CD4-positive, alpha-beta T cell (primary cell): ENCODE data around the gene UCHL5. TPM values are rescaled to one million over a fixed set of nuclear protein-coding genes. Genes with fewer than 3 reads are reported as not detected.
A peak's percentile ranks its signal among the peaks of the same experiment; 100 is the strongest.

Experiments used
- ATAC-seq: fragments of 200-7000 bp; cut with Tn5 transposase; one replicate; pipeline ENCODE4 v1.10.0; 2022; ENCODE audit warnings: mild to moderate bottlenecking; ENCODE audit not compliant: poor library complexity
- CTCF ChIA-PET: fragments of 350-600 bp; sonication (Branson Sonifier 250); formaldehyde crosslinking; loops from one replicate; lab custom pipeline; 2021; ENCODE audit warnings: antibody characterized with exemption, inconsistent platforms; lab: Charles Lee
- POLR2A ChIA-PET: fragments of 350-600 bp; sonication (Branson Sonifier 250); formaldehyde crosslinking; loops from one replicate; lab custom pipeline; 2021; ENCODE audit warnings: antibody characterized with exemption, inconsistent platforms; lab: Charles Lee
- DNase-seq, 14 experiments: peaks; one replicate each; pipeline ENCODE4 v3.0.0-alpha.2; 2013 to 2020; ENCODE audit warnings: mixed read lengths in 2 of 14
- H3K27ac ChIP-seq, 2 donors: one replicate each; pipeline versions ENCODE4 v1.5.1 to v1.7.0; 2013; ENCODE audit warnings: low read length in 2 of 2, low read depth in 1 of 2, mild to moderate bottlenecking in 1 of 2
- H3K27me3 ChIP-seq, 2 experiments: 1 replicate in 1 of 2; 2 replicates in 1 of 2; pipeline versions ENCODE4 v1.6.1 to v1.7.0; 2013; ENCODE audit warnings: low read length in 2 of 2, control low read depth in 1 of 2, mild to moderate bottlenecking in 1 of 2, moderate library complexity in 1 of 2; ENCODE audit not compliant: insufficient read depth in 2 of 2, control insufficient read depth in 1 of 2
- H3K36me3 ChIP-seq: one replicate; pipeline ENCODE4 v1.6.1; 2013; ENCODE audit warnings: low read length, control low read depth; ENCODE audit not compliant: insufficient read depth
- H3K4me1 ChIP-seq: one replicate; pipeline ENCODE4 v1.6.1; 2013; ENCODE audit warnings: low read length, control low read depth; ENCODE audit not compliant: insufficient read depth
- H3K4me3 ChIP-seq: one replicate; pipeline ENCODE4 v1.5.1; 2013; ENCODE audit warnings: mild to moderate bottlenecking, low read length, moderate library complexity
- H3K9me3 ChIP-seq, 2 experiments: 1 replicate in 1 of 2; 2 replicates in 1 of 2; pipeline versions ENCODE4 v1.6.1 to v1.7.0; 2013; ENCODE audit warnings: low read length in 2 of 2, mild to moderate bottlenecking in 2 of 2, control low read depth in 1 of 2, moderate library complexity in 1 of 2; ENCODE audit not compliant: control insufficient read depth in 1 of 2, insufficient read depth in 1 of 2
- H3K27ac Mint-ChIP-seq: one replicate; pipeline ENCODE4 v1.8.0; 2020; ENCODE audit warnings: mixed read lengths
- H3K27me3 Mint-ChIP-seq: one replicate; pipeline ENCODE4 v1.8.0; 2021; ENCODE audit warnings: mixed read lengths
- H3K36me3 Mint-ChIP-seq: one replicate; pipeline ENCODE4 v1.8.0; 2021; ENCODE audit warnings: low read depth, mixed read lengths
- H3K4me1 Mint-ChIP-seq: one replicate; pipeline ENCODE4 v1.8.0; 2021; ENCODE audit warnings: low read depth, mixed read lengths
- H3K4me3 Mint-ChIP-seq: one replicate; pipeline ENCODE4 v1.8.0; 2020; ENCODE audit warnings: mild to moderate bottlenecking, mixed read lengths
- H3K9me3 Mint-ChIP-seq: one replicate; pipeline ENCODE4 v1.8.0; 2020; ENCODE audit warnings: mixed read lengths
- intact Hi-C, 2 experiments: fragments of 100-400 bp; cut with DNase I in 1 of 2; cut with micrococcal nuclease in 1 of 2; formaldehyde crosslinking; loops; one replicate each; pipeline versions ENCODE4 v1.15.1 to v1.9.0; 2023 to 2025; cut with DNase I, micrococcal nuclease
- total RNA-seq, 174 experiments: library from RNA in 2 of 174; stranded (reverse) in 2 of 174; gene quantifications; one replicate each; pipeline ENCODE4 v1.2.3 and lab custom pipeline; 2021 to 2026
- TF ChIP-seq, protein P1 (sequence below): fragments of 200-600 bp; IDR thresholded peaks from one replicate; pipeline ENCODE4 v1.8.0; 2022; ENCODE audit warnings: antibody characterized with exemption, mild to moderate bottlenecking

UCHL5 gene
- total RNA-seq, 2 experiments from 2014 or later = 16.4 to 19.2 TPM

DNA sequence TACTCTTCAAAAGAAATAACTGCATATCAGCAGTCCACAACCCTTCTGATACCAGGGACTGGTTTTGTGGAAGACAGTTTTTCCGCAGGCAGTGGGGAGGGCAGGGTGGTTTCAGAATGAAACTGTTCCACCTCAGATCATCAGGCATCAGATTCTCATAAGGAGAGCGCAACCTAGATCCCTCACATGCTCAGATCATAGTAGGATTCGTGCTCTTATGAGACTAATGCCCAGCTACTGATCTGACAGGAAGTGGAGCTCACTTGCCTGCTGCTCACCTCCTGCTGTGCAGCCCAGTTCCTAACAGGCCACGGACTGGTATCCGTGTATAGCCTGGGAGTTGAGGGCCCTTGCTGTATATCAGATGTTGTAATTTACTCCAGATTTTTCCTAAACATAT lies 11.8 kb upstream of the UCHL5 start:
- peak overlapping the region; percentile 68 for H3K27ac Mint-ChIP-seq
- CTCF ChIA-PET = interaction anchor here (1.1 to 2.5 kb wide), 3 partner anchors 10 to 51 kb away, joined by 3 to 14 read pairs (median 5); partner anchors contain the start of genes CDC73, RO60 and UCHL5
- H3K4me1 Mint-ChIP-seq = peaks cover 51% of the 10 kb centered on the region
- ATAC-seq (peak; percentile 41), DNase-seq (peak in 5 of 14 experiments; percentile 3 to 36 (median 26))
- Histone ChIP-seq H3K36me3 (peaks cover 18% of the 10 kb centered on the region), H3K27ac (no peak overlapping the region), H3K4me1 (peaks cover 8% of the 10 kb centered on the region), H3K9me3 (no peaks in the 10 kb centered on the region), H3K27me3 (no peaks in the 10 kb centered on the region), H3K4me3 (no peak overlapping the region)
- H3K9me3 Mint-ChIP-seq = no peaks in the 10 kb centered on the region
- TF ChIP-seq, protein P1, sequence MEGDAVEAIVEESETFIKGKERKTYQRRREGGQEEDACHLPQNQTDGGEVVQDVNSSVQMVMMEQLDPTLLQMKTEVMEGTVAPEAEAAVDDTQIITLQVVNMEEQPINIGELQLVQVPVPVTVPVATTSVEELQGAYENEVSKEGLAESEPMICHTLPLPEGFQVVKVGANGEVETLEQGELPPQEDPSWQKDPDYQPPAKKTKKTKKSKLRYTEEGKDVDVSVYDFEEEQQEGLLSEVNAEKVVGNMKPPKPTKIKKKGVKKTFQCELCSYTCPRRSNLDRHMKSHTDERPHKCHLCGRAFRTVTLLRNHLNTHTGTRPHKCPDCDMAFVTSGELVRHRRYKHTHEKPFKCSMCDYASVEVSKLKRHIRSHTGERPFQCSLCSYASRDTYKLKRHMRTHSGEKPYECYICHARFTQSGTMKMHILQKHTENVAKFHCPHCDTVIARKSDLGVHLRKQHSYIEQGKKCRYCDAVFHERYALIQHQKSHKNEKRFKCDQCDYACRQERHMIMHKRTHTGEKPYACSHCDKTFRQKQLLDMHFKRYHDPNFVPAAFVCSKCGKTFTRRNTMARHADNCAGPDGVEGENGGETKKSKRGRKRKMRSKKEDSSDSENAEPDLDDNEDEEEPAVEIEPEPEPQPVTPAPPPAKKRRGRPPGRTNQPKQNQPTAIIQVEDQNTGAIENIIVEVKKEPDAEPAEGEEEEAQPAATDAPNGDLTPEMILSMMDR = no peak
- intact Hi-C loops = no loop called here
- H3K4me3 Mint-ChIP-seq = no peak overlapping the region
- POLR2A ChIA-PET = interaction anchor here (0.7 to 2.9 kb wide), 2 partner anchors 12 to 33 kb away, joined by 3 to 11 read pairs; partner anchors contain the start of genes RO60 and UCHL5
- H3K27me3 Mint-ChIP-seq = no peaks in the 10 kb centered on the region
- peaks cover 34% of the 10 kb centered on the region for H3K36me3 Mint-ChIP-seq

DNA sequence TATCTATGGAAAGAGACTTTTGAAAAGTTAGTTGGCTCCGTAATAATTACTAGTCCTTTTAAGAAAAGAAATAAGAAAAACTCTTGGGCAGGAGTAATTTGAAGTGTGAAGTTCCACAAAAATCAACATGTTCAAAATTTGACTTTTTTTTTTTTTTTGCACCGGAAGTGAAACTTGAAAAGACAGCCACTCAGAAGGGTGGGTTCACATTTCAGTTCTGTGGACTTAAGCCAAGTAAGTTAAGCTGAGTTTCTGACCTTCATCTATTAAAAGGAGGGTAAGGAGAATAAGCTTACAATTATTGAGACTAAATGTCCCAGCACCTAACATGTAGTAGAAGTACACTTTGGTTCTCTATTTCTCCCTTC lies 11.2 kb upstream of the UCHL5 start:
- peaks cover 51% of the 10 kb centered on the region for H3K4me1 Mint-ChIP-seq
- peaks cover 28% of the 10 kb centered on the region for H3K36me3 Mint-ChIP-seq
- H3K4me3 Mint-ChIP-seq = peak overlapping the region; percentile 32
- ATAC-seq (no peak), DNase-seq (peak in 3 of 14 experiments; percentile 15 to 21 (median 18))
- ChIA-PET CTCF (interaction anchor here (1.5 to 2.5 kb wide), 2 partner anchors 12 to 52 kb away, joined by 5 to 14 read pairs; partner anchors contain the start of genes CDC73, RO60 and UCHL5), POLR2A (interaction anchor here (0.6 to 2.9 kb wide), 3 partner anchors 12 to 34 kb away, joined by 3 to 11 read pairs (median 6); partner anchors contain the start of genes GLRX2, RO60 and UCHL5)
- Histone ChIP-seq H3K4me3 (no peak overlapping the region), H3K9me3 (no peaks in the 10 kb centered on the region), H3K4me1 (peaks cover 8% of the 10 kb centered on the region), H3K27ac (peak overlapping the region in 1 of 2 donors; percentile 19), H3K36me3 (peaks cover 18% of the 10 kb centered on the region), H3K27me3 (no peaks in the 10 kb centered on the region)
- no peaks in the 10 kb centered on the region for H3K27me3 Mint-ChIP-seq
- TF ChIP-seq, protein P1 = no peak
- peak overlapping the region; percentile 68 for H3K27ac Mint-ChIP-seq
- no peaks in the 10 kb centered on the region for H3K9me3 Mint-ChIP-seq
- intact Hi-C loops = no loop called here

DNA sequence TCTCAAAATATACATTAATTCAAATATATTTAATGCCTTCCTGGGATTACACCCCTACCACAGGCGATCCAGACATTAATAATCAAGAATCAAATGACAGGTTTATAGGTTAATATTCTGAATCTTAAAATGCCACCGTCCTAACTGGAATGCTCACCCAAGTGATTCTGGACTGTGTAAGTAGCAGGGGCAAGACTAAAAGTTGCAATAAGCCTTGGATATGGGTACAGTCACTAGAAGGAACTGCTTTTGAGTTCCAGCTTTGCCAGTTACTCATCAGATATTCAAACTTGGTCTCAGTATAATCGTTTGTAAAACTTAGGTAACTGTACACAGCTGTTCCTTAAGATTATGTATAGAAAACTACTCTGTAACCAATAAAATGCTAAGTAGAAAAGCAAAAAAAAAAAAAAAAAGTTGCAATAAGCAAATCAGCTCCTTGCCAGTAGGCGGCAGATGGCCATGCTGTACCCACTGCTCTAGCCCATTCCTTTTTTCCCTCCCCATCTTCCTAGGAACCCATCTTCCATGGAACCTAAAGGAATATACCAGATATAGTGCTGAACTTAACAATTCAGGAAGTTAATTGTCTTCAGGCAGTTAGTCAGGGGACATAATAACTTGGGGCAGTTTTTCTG lies 10.7 kb upstream of the UCHL5 start:
- ATAC-seq (peak; percentile 52), DNase-seq (peak in 3 of 14 experiments; percentile 19 to 37 (median 24))
- TF ChIP-seq, protein P1 = no peak
- no peaks in the 10 kb centered on the region for H3K9me3 ChIP-seq
- H3K27me3 ChIP-seq = no peaks in the 10 kb centered on the region
- H3K4me3 ChIP-seq = no peak overlapping the region
- peaks cover 56% of the 10 kb centered on the region for H3K4me1 Mint-ChIP-seq
- H3K36me3 ChIP-seq = peaks cover 18% of the 10 kb centered on the region
- CTCF ChIA-PET = interaction anchor here (1.5 to 2.5 kb wide), 2 partner anchors 11 to 52 kb away, joined by 5 to 14 read pairs; partner anchors contain the start of genes CDC73, RO60 and UCHL5
- peak overlapping the region in 1 of 2 donors; percentile 19 for H3K27ac ChIP-seq
- peak overlapping the region; percentile 68 for H3K27ac Mint-ChIP-seq
- peaks cover 28% of the 10 kb centered on the region for H3K36me3 Mint-ChIP-seq
- no peaks in the 10 kb centered on the region for H3K27me3 Mint-ChIP-seq
- intact Hi-C loops = no loop called here
- POLR2A ChIA-PET = interaction anchor here (0.6 to 2.9 kb wide), 3 partner anchors 11 to 35 kb away, joined by 3 to 11 read pairs (median 6); partner anchors contain the start of genes GLRX2, RO60 and UCHL5
- H3K4me3 Mint-ChIP-seq = peak overlapping the region; percentile 32
- no peaks in the 10 kb centered on the region for H3K9me3 Mint-ChIP-seq
- H3K4me1 ChIP-seq = peaks cover 8% of the 10 kb centered on the region
